ENCODE data around the gene ARL13B.
"Not testable (repeated sequence)": the region's sequence is repeated elsewhere in the genome, so short reads cannot be mapped to it uniquely, and the experiment has no call there.

ARL13B gene

GRCh38 chr3:93994056-93994455 is 14.1 kb downstream of the ARL13B start:
- no peak for DNase-seq

GRCh38 chr3:94001191-94001590 is 21.2 kb downstream of the ARL13B start:
- no peak for DNase-seq

- DNase-seq = no peak
These were observed 22.0 kb downstream of the ARL13B start for GRCh38 chr3:94001827-94002495.

GRCh38 chr3:94004301-94004910 is 24.5 kb downstream of the ARL13B start:
- DNase-seq = no peak

- DNase-seq = no peak
These were observed 28.3 kb downstream of the ARL13B start for GRCh38 chr3:94008253-94008652.

GRCh38 chr3:94009608-94010007 is 29.7 kb downstream of the ARL13B start:
- no peak for DNase-seq

GRCh38 chr3:94011233-94011711 is 31.3 kb downstream of the ARL13B start:
- DNase-seq = no peak

- DNase-seq = no peak
These were observed 32.2 kb downstream of the ARL13B start for GRCh38 chr3:94012185-94012584.

- no peak for DNase-seq
These were observed 35.1 kb downstream of the ARL13B start for GRCh38 chr3:94015025-94015424.

- no peak for DNase-seq
These were observed 39.7 kb downstream of the ARL13B start for GRCh38 chr3:94019659-94020058.

- DNase-seq = no peak
These were observed 40.3 kb downstream of the ARL13B start for GRCh38 chr3:94020293-94020692.

GRCh38 chr3:94024385-94024784 is 44.4 kb downstream of the ARL13B start:
- DNase-seq = no peak

GRCh38 chr3:94026623-94027022 is 46.7 kb downstream of the ARL13B start:
- DNase-seq = no peak

- no peak for DNase-seq
These were observed 48.3 kb downstream of the ARL13B start, which contains the start of gene STX19 for GRCh38 chr3:94028093-94028837. Gene STX19 (minus strand): TSS chr3:94028597. CDS start chr3:94015269, 13,328 bp downstream.

GRCh38 chr3:94036909-94037507 is 57.1 kb downstream of the ARL13B start:
- DNase-seq = no peak

GRCh38 chr3:94043285-94043684 is 63.3 kb downstream of the ARL13B start:
- DNase-seq = no peak

- DNase-seq = not testable (repeated sequence)
These were observed 64.4 kb downstream of the ARL13B start for GRCh38 chr3:94044100-94044936.

- no peak for DNase-seq
These were observed 66.6 kb downstream of the ARL13B start for GRCh38 chr3:94046533-94046932.

- DNase-seq = no peak
These were observed 69.3 kb downstream of the ARL13B start for GRCh38 chr3:94049267-94049666.

- DNase-seq = no peak
These were observed 70.6 kb downstream of the ARL13B start for GRCh38 chr3:94050546-94050945.

GRCh38 chr3:94061297-94061696 is 81.3 kb downstream of the ARL13B start:
- DNase-seq = no peak
